Right hindlimb (tissue), 1 donor: ENCODE data around the gene CD53.

Experiments used
- DNase-seq: peaks from one replicate; pipeline ENCODE4 v3.0.0-alpha.2; 2018

Gene CD53

DNA sequence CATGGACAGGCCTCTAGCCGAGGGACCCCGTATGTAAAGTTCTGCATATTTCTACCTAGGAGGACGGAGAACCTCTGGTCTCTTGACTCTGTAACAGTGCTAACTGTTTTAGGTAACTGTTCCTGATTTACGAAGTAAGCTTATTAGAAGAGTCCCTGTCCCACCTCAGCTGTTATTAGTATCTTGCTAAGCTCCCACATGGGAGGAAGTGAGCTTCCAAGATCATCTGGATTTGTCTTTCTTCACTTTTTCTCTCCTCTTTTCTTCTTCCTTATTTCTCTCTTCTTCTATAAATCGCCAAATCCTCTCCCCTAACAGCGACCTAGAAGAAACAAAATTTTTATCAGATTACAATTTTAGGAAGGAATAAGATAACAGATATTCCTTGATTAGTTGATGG lies 4.4 kb downstream of the CD53 start:
- no peak for DNase-seq

DNA sequence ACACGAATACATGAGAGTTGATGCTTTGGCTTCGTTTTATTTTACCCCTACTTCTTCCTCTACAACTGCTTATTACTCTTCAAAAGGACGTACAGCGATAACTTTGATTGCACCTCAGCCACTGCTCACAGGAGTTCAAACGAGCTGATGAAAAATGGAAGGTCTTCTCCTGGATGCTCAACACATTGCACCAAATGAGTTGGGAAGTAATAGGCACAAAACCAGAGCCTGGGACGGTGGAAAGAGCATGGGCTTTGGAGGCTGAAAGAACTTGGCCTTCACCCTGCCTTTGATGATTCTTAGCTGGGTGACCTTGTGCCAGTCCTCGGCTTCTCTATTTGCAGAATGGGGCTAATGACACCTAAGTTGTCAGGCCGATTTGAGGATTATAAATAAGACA lies 4.8 kb downstream of the CD53 start:
- DNase-seq: no peak

DNA sequence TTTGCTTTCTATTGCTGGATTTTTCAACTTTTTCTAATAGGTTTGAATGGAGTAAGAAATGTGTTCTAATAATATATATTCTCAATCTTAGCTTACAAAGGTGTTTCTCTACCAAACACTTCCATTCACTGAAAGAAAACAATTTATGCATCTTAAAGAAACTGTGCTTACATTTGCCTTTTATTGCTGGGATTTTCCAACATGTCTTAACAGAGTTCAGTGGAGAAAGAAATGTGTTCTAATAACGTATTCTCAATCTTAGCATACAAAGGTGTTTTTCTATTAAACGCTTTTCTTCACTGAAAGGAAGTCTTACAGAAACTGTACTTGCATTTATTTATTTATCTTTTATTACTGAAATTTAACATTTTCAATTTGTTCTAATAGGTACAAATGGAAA lies 5.6 kb downstream of the CD53 start:
- no peak for DNase-seq

DNA sequence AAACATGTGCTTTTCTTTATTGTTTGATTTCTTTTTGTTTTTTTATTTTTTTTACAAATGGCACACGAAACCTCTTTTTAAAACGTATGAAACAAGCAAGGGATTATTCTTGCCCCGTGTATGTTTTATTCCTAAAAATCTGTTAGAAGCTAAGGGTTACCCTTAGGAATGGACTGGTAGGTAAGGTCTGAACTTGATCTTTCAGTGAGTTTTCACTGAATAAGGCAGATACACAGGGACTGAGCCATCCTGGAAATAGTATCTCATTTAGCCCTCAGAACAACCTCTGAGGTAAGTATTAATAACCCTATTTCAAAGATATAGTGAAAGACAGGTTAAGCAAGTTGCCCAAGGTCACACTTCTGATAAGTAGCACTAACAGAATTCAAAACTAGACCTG lies 6.0 kb downstream of the CD53 start:
- no peak for DNase-seq

DNA sequence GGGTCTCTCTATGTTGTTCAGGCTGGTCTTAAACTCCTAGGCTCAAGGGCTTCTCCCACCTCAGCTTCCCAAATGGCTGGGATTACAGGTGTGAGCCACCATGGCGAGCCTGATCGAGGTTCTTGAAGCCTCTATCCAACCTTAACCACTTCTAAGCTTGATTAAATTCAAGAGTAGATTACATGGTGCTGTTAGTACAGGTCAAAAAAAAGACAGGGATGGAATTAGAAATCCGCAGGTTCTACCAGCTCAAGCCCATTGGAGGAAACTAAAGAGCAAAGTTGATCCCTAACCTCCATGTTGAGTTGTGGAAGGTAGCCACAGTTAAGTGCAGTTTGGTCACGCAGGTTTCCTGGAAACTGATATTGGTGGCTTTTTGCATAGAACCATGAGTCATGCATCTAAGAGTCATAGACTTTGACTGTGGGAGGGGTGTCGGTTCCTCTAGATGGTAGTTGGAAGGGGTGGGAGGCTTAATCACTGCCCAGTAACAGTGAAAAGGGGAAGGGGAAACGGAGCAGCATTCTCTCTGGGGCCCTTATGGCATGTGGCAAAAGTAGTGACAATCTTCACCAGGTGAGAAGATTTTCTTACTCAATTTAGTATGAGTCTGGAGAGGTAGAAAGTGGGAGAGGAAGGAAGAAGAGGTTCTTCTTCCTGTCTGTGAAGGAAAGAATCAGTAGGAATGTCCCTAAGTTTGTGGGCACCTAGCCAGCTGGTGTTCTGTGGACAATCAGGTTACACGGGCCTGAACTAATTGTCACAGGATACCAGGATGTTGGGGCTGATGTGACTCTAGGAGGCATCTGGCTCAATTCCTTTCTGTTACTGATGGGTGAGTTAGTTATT lies 7.0 kb downstream of the CD53 start:
- DNase-seq: no peak

DNA sequence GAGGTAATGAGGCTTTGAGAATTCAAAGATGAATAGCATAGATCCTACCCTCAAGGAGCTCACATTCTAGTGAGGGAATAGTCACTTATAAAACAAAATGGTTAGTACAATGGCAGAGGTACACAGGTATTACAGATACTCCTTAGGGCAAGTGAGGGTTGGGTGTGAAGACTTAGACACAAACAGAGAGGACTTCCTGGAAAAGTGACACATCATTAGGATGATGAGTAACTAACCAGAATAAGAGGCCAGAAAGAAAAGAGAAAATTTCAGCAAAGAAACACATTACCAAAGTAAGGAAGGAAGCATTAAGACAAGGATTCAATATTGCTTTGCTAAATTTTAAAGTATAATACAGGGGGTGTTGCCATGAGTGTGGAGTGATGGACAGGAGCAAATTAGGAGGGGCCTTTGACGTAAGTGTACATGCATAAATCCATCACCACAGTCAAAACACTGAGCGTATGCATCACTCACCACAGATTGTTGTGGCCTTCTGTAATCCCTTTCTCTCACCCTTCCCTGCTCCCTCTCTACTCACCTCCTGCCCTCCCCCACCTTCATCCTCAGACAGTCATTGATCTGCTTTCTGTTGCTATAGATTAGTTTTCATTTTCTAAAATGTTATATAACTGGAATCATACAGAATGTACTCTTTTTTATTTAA lies 7.9 kb downstream of the CD53 start:
- no peak for DNase-seq

DNA sequence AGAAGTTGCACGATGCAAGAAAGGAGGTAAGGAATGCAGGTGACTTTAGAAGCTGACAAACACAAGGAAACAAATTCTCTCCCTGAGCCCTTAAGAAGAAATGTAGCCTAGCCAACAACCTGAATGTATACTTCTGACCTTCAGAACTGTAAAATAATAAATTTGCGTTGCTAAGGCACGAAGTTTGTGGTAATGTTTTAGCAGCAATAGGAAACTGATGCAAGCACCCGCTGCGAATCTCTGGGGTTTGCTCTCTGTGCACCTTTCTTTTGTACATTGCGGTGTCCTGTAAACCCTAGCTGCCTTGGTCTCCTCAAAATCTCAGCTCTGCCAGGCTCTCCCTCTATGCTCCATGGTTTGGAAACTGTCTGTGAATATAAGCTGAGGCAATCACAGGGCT lies 15.1 kb downstream of the CD53 start:
- no peak for DNase-seq

DNA sequence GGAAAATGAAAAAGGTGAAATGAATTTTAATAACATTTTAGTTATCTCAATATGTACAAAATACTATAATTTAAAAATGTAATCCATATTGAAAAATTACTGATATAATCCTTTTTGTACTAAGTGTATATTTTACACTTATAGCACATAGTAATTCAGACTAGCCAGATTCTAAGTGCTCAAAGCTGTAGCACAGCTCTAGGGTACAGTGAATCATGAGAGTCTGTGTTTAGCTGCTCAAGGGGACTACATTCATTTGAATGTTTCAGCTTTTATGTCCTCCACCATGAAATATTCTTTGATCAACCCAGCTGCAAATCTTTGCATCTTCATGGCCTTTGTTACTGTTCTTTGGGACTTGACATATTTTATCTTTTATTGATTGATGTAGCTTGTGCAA lies 15.7 kb downstream of the CD53 start:
- no peak for DNase-seq

DNA sequence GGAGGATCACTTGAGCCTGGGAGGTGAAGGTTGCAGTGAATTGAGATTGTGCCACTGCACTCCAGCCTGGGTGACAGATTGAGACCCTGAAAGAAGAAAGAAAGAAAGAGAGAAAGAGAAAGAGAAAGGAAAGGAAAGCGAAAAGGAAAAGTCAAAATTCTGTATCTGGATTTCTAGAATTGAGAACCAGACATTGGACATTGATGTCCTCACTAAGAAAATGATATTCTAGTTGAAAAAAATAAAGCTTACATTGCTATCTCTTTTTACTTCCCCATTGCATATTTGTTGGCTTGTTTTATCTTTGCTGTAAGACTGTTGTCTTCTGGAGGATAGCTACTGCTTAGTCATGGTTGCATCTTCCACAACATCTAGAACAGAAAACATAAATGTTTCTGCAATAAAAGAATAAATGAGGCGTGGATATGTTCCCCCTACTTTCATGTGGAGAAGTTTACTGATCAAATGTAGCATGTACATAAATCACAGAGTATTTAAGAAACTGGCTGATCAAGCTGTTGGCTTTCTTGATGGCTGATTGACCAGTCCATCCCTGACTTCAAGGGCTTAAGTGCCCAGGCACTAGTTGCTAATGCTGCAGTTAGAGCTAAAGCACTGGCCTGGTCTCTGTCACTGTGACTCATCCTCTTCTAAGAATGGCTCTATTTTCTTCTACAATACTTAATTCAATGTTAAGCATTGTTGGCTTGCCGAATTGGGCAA lies 17.7 kb downstream of the CD53 start:
- no peak for DNase-seq

DNA sequence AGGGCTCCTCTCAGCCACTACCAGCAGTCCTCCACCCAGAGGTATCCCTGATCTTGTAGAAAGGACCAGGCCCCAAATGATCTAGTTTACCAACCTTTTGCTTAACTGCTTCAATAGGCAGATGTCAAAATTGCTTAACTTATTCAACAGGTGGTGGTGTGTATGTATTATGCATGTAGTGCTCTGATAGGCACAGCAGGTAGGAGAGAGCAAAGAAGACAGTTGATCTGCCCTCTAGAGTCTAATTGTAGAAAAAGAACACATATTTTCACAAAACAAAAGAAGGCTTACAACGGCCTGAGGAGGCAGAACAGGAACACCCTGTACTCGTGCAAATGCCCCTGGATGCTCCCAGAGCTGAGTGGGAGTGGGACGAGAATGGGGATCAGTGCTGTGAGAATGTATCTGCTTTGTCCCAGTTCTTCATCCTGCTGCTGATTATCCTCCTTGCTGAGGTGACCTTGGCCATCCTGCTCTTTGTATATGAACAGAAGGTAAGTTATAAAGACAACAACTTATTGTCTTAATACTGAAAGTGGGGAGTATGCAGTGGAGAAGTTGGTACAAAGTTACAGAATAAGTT lies 21.1 kb downstream of the CD53 start:
- no peak for DNase-seq

DNA sequence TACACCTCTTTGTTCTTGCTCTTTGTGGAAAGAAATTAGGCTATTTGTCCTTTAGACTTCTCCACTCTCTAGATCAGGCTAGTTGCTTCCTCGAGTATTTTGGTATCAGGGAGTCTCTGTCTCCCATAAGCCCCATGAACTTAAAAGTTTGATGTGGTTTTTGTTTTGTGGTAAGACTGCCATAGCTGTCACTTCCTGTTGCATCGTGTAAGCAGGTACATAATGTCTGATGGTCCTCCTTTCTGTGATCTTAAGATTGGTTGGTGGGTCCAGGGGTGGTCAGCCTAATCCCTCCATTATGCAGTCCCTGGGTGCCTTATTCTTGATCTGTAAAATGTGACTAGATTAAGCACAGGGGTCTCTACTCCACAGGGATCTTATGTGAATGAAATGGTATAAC lies 23.1 kb downstream of the CD53 start:
- DNase-seq: no peak

DNA sequence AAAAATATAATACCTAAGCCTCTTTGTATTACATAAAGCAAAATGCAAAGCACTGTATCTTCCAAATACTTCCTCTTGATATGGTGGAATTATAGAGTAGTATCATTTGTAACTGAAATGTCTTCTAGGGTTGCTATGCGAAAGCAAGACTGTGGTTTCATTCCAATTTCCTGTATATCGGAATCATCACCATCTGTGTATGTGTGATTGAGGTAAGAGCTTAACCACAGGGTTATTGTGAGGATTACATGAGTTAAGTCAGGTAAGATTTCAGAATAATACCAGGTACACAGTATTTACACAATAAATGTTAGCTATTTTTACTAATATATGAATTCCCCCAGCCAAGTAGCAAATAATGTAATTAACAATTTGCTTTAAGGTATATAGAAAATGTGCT lies 24.7 kb downstream of the CD53 start:
- DNase-seq: no peak

DNA sequence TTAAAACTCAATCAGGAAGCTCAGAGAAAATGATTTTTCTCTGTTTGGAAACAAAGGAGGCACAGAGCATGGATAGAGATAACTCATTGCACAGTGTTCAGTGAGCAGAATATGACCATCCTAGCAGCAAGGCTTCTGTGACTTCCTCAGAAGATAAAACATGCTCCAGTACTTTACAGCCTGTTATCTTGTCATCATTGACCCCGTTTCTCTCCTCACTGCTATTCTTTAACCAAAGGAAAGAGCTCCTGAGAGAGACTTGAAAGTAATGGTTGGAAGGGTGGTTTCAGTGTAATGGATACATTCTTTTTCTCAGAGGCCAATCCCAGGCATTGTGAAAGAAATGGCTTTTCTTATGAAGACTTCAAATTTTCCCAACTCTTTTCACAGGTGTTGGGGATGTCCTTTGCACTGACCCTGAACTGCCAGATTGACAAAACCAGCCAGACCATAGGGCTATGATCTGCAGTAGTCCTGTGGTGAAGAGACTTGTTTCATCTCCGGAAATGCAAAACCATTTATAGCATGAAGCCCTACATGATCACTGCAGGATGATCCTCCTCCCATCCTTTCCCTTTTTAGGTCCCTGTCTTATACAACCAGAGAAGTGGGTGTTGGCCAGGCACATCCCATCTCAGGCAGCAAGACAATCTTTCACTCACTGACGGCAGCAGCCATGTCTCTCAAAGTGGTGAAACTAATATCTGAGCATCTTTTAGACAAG lies 25.9 kb downstream of the CD53 start:
- DNase-seq: no peak

DNA sequence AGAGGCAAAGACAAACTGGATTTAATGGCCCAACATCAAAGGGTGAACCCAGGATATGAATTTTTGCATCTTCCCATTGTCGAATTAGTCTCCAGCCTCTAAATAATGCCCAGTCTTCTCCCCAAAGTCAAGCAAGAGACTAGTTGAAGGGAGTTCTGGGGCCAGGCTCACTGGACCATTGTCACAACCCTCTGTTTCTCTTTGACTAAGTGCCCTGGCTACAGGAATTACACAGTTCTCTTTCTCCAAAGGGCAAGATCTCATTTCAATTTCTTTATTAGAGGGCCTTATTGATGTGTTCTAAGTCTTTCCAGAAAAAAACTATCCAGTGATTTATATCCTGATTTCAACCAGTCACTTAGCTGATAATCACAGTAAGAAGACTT lies 26.5 kb downstream of the CD53 start:
- no peak for DNase-seq

DNA sequence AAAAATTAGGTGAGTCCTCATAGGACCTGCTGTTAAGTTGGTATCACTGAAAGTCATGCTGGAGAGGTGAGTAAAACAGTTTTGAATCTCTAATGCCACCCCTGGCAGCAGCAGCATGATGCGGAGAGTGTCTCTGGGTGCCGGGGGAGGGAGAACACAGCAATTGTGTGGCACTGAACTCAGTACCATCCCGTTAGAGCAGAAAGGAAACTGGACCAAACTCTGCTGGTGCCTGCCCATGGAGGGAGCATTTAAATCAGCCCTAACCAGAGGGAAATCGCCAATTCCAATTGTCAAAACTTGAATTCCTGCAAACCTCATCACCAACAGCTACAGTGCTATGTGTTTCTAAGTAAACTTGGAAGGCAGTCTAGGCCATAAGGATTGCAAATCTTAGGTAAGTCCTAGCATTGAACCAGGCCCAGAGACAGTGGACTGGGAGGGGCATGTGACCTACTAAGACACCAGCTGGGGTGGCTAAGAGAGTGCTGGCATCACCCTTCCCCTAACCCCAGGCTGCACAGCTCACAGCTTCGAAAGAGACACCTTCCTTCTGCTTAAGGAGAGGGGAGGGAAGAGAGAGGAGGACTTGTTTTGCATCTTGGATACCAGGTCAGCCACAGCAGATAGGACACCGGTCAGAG lies 30.0 kb downstream of the CD53 start:
- no peak for DNase-seq

DNA sequence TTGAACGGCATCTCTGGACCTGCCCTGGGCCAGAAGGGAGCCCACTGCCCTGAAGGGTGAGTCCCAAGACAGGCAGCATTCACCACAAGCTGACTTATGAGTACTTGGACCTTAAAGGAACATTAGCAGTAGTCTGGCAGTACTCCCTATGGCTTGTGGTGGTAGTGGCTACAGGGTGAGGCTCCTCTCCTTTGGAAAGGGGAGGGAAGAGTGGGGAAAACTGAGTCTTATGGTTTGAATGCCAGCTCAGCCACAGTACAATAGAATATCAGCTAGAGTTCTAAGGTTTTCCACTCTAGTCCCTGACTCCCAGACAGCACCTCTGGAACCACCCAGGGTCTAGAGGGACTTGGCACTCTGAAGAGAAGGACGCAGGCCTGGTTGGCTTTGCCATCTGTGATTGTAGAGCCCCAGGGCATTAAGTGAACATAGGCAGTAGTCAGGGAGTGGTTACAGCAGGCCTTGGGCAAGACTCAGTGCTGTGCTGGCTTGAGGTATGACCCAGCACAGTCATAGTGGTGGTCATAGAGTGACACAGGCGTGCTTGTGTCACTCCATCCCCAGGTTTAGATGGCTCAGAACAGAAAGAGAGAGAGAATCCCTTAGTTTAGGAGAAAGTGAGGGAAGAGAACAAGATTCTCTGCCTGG lies 31.0 kb downstream of the CD53 start:
- no peak for DNase-seq

DNA sequence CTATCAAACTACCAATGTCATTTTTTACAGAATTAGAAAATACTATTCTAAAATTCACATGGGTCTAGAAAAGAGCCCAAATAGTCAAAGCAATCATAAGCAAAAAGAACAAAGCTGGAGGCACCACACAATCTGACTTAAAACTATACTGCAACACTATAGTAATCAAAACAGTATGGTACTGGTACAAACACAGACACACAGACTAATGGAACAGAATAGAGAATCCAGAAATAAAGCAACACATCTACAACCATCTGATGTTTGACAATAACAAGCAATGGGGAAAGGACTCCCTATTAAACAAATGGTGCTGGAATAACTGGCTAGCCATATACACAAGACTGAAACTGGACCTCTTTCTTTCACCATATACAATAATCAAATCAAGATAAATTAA lies 39.8 kb downstream of the CD53 start:
- no peak for DNase-seq

DNA sequence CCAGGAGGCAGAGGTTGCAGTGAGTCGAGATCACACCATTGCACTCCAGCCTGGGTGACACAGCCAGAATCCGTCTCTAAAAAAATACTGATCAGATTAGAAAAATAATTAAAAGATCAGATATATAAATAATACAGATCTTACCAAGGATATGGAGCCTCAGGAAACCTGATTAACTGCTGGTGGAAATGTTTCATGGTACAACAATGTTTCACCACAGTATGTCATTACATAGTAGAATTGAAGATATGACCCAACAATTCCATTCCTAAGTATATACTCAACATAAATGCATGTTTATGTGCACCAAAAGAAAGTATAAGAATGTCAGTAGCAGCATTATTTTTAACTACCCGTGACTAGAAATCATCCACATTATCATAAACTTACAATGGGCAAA lies 41.7 kb downstream of the CD53 start:
- no peak for DNase-seq

DNA sequence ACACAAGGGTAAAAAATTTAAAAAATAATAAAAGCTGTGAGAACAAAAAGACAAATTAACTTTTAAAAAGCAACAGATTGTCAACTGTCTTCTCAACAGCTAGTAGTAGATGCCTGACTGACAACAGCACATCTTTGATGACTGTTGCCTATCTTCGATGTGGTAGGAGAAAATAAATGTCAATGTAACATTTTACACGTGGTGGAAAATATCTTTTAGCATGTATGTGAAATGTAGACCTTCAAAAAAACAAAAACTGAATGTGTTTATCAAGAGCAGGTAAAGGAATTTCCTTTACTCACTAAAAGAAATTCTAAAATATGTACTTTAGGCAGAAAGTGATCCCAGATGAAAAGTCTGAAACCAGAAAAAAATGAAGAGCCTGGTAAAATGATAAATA lies 42.9 kb downstream of the CD53 start:
- DNase-seq: no peak

DNA sequence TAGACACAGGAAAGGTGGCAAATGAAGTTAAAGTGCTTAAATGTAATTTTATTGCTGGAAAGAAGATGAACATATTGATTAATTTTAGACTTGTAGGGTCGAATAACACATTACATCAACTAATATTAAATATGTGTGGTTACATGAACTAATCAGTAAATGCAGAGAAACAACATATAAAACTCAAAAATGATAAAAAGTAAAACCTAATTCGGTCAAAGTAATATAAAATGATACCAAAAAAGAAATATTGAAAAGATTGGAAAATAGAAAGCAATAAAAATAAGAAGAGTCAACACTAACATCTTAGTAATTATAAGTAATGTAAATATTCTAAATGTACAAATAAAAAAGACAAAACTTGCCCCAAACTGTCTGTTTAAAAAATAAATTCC lies 43.3 kb downstream of the CD53 start:
- DNase-seq: no peak

DNA sequence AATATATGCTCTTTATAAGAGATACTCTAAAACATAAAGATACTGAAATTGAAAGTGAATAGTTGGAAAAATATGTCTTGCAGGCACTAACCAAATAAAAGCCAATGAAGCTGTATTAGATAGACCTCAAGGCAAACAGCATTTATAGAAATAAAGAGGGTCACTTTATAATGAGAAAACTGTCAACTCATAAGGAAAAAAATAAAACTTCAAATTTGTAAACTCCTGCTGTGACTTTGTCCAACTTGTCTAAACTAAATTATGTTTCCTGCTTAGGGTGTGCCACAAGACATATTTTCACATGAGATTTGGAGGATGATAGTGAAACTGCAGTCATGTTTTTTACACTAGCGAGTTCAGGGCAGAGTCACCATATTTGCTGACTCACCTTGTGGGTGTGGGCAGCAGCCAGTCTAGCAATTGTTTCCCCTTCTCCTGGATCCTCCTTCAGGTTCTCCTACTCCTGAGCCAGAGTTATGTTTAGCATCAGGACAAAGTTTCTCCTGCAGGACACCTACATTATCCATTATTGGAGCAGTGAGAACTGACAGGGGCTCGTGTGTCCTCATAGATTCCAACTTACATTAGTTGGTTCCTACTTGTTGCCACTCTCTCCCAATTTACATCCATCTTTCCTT lies 43.8 kb downstream of the CD53 start:
- no peak for DNase-seq
